ENCODE data around the gene POLR3GL. TPM values are rescaled to one million over a fixed set of nuclear protein-coding genes. Genes with fewer than 3 reads are reported as not detected.

POLR3GL gene
- total and polyA plus RNA-seq, 10 of the 15 experiments (the other 5 are each of a cell fraction or from before 2014, with no cell fraction given), result 12.8 to 47.0 (median 26.6) TPM

GRCh38 chr1:146007489-146008133 is 43.1 kb downstream of the POLR3GL start:
- Histone ChIP-seq H3K79me2 (ENCODE audit: control insufficient read depth, insufficient read depth, low read length) (no peaks in the 10 kb centered on the region), H3K4me2 (ENCODE audit: control insufficient read depth, insufficient read depth) (no peak overlapping the region), H3K9ac (ENCODE audit: control insufficient read depth, insufficient read depth, low read length) (no peak overlapping the region), H2AFZ (ENCODE audit: control insufficient read depth, low read depth, low read length) (no peak overlapping the region), H3K9me3 (replicated peaks; ENCODE audit: control insufficient read depth, insufficient read depth, low read length) (no peaks in the 10 kb centered on the region), H3K4me1 (ENCODE audit: control insufficient read depth, insufficient read depth, low read length) (no peaks in the 10 kb centered on the region), H3K27me3 (replicated peaks in 1 of 2; ENCODE audit: control insufficient read depth in 2 of 2, insufficient read depth in 2 of 2, low read length in 1 of 2) (no peaks in the 10 kb centered on the region), H4K20me1 (ENCODE audit: control insufficient read depth, insufficient read depth) (no peaks in the 10 kb centered on the region), H3K36me3 (ENCODE audit: control insufficient read depth in 2 of 2, insufficient read depth in 2 of 2, low read length in 1 of 2) (no peaks in the 10 kb centered on the region), H3K27ac (ENCODE audit: control insufficient read depth, insufficient read depth) (no peak overlapping the region), H3K4me3 (no peak overlapping the region)
- SMC1A ChIA-PET (ENCODE audit: uncharacterized antibody, unreplicated experiment), result interaction anchor here (0.7 to 7.5 kb wide), 17 partner anchors 9 to 161 kb away, joined by 3 to 180 read pairs (median 5); partner anchors contain the start of genes ANKRD34A, HJV, NUDT17 and POLR3GL
- DNase-seq (ENCODE audit: low read depth, low spot score) (no peak), ATAC-seq (no peak), FAIRE-seq (no peak)
- CTCF ChIA-PET, result interaction anchor here (0.7 to 18.6 kb wide), 21 partner anchors 9 to 162 kb away, joined by 3 to 361 read pairs (median 5); partner anchors contain the start of genes ANKRD34A, HJV, NUDT17 and PIAS3
- intact Hi-C loops (cut with micrococcal nuclease; ENCODE audit: unreplicated experiment) (loop anchor here (1.0 kb wide), 1 partner anchor 30 kb away; no protein-coding TSS in a partner anchor), in situ Hi-C loops (cut with MboI) (loop anchor here (5.0 kb wide), 2 partner anchors 35 to 160 kb away; partner anchors contain the start of gene NUDT17)
- BruUV-seq (replicated peaks), result no TSS peak
- RAD21 ChIA-PET (ENCODE audit: unreplicated experiment), result interaction anchor here (0.6 to 5.7 kb wide), 14 partner anchors 10 to 162 kb away, joined by 3 to 136 read pairs (median 3); partner anchors contain the start of genes ANKRD34A, NUDT17 and POLR3GL
- POLR2A ChIA-PET, result interaction anchor here (1.0 to 3.4 kb wide), 8 partner anchors 14 to 80 kb away, joined by 3 to 26 read pairs (median 8); partner anchors contain the start of genes ANKRD34A, HJV, LIX1L and POLR3GL
- TF ChIP-seq CHD2 (IDR thresholded peaks at IDR 0.05; ENCODE audit: borderline replicate concordance, low read depth, low read length), result no peak
- WGBS (ENCODE audit: insufficient coverage, insufficient replicate concordance, low lambda C conversion rate, missing lambda C conversion rate), result 56% methylated on average over 8 of the region's 8 CpGs

GRCh38 chr1:146010126-146010738 is 45.7 kb downstream of the POLR3GL start:
- FAIRE-seq (no peak), DNase-seq (ENCODE audit: low read depth, low spot score) (no peak), ATAC-seq (no peak)
- Histone ChIP-seq H3K27ac (ENCODE audit: control insufficient read depth, insufficient read depth) (no peak overlapping the region), H3K9ac (ENCODE audit: control insufficient read depth, insufficient read depth, low read length) (no peak overlapping the region), H3K4me1 (ENCODE audit: control insufficient read depth, insufficient read depth, low read length) (no peaks in the 10 kb centered on the region), H3K36me3 (ENCODE audit: control insufficient read depth in 2 of 2, insufficient read depth in 2 of 2, low read length in 1 of 2) (no peaks in the 10 kb centered on the region), H3K27me3 (replicated peaks in 1 of 2; ENCODE audit: control insufficient read depth in 2 of 2, insufficient read depth in 2 of 2, low read length in 1 of 2) (peaks cover 0 to 1% of the 10 kb centered on the region in 2 experiments; a peak in 2 of 4 replicates), H3K4me3 (no peak overlapping the region), H3K79me2 (ENCODE audit: control insufficient read depth, insufficient read depth, low read length) (no peaks in the 10 kb centered on the region), H2AFZ (ENCODE audit: control insufficient read depth, low read depth, low read length) (no peak overlapping the region), H3K9me3 (replicated peaks; ENCODE audit: control insufficient read depth, insufficient read depth, low read length) (no peaks in the 10 kb centered on the region), H3K4me2 (ENCODE audit: control insufficient read depth, insufficient read depth) (no peak overlapping the region), H4K20me1 (ENCODE audit: control insufficient read depth, insufficient read depth) (no peaks in the 10 kb centered on the region)
- CTCF ChIA-PET, result interaction anchor here (1.0 to 18.6 kb wide), 8 partner anchors 12 to 146 kb away, joined by 3 to 361 read pairs (median 4); partner anchors contain the start of gene RBM8A
- RAD21 ChIA-PET (ENCODE audit: unreplicated experiment), result interaction anchor here (1.7 to 5.7 kb wide), 2 partner anchors 23 to 31 kb away, joined by 8 to 136 read pairs; no protein-coding TSS in a partner anchor
- intact Hi-C loops (cut with micrococcal nuclease; ENCODE audit: unreplicated experiment) (loop anchor here (5.0 kb wide), 1 partner anchor 273 kb away; no protein-coding TSS in a partner anchor), in situ Hi-C loops (cut with MboI) (loop anchor here (5.0 kb wide), 1 partner anchor 113 kb away; no protein-coding TSS in a partner anchor)
- 92% methylated on average over 8 of the region's 8 CpGs for WGBS (ENCODE audit: insufficient coverage, insufficient replicate concordance, low lambda C conversion rate, missing lambda C conversion rate)
- POLR2A ChIA-PET, result interaction anchor here (0.7 to 2.3 kb wide), 2 partner anchors 31 to 38 kb away, joined by 5 to 17 read pairs; no protein-coding TSS in a partner anchor
- SMC1A ChIA-PET (ENCODE audit: uncharacterized antibody, unreplicated experiment), result interaction anchor here (1.0 to 7.5 kb wide), 5 partner anchors 11 to 164 kb away, joined by 3 to 180 read pairs (median 4); partner anchors contain the start of gene NUDT17
- BruUV-seq (replicated peaks), result no TSS peak
- TF ChIP-seq ZNF622 (IDR thresholded peaks at IDR 0.05), result no peak
- no peak for TF ChIP-seq NRF1 (conservative IDR thresholded peaks at IDR 0.05; ENCODE audit: low read depth, low read length)
- no peak for TF ChIP-seq PML (IDR thresholded peaks at IDR 0.05; ENCODE audit: low read length)
- no peak for TF ChIP-seq BCL3 (IDR thresholded peaks at IDR 0.05; ENCODE audit: borderline replicate concordance, insufficient read depth, low read depth, low read length, poor library complexity, severe bottlenecking)
- no peak for TF ChIP-seq SUZ12 (IDR thresholded peaks at IDR 0.05; ENCODE audit: unreplicated experiment)
- TF ChIP-seq ATF3 (IDR thresholded peaks at IDR 0.05; ENCODE audit: borderline replicate concordance, extremely low read depth, low read depth, low read length), result no peak
- no peak for TF ChIP-seq ZSCAN29 (IDR thresholded peaks at IDR 0.05)
- TF ChIP-seq ATF2 (IDR thresholded peaks at IDR 0.05; ENCODE audit: low read length), result no peak

Measured in GM12878 (cell line).